NCI-H1436 treated with DMSO at 0.1 percent for 48 hours (cell line): ENCODE measurements around the gene SNRPB2.

Experiments
- DNase-seq: peaks from one replicate; lab custom pipeline; 2025; lab: John Stamatoyannopoulos, UW

Gene SNRPB2

GRCh38 chr20:16729565-16730460, at the start of gene SNRPB2:
TSS of gene SNRPB2 (plus strand) at chr20:16730026. CDS start at chr20:16731703, 1,677 bp downstream.
- peak; percentile 68 for DNase-seq

GRCh38 chr20:16684416-16684815, 45.4 kb upstream of the SNRPB2 start:
- no peak for DNase-seq

- DNase-seq: no peak
Observed at GRCh38 chr20:16689906-16690305, 39.9 kb upstream of the SNRPB2 start.

- no peak for DNase-seq
Observed at GRCh38 chr20:16691381-16691780, 38.4 kb upstream of the SNRPB2 start.

- no peak for DNase-seq
Observed at GRCh38 chr20:16692009-16692408, 37.8 kb upstream of the SNRPB2 start.

- no peak for DNase-seq
Observed at GRCh38 chr20:16692442-16692841, 37.4 kb upstream of the SNRPB2 start.

GRCh38 chr20:16693278-16693677, 36.5 kb upstream of the SNRPB2 start:
- DNase-seq: no peak

- no peak for DNase-seq
Observed at GRCh38 chr20:16694161-16694560, 35.7 kb upstream of the SNRPB2 start.

GRCh38 chr20:16695628-16696027, 34.2 kb upstream of the SNRPB2 start:
- DNase-seq: no peak

GRCh38 chr20:16699293-16699692, 30.5 kb upstream of the SNRPB2 start:
- DNase-seq: no peak

GRCh38 chr20:16701296-16701695, 28.5 kb upstream of the SNRPB2 start:
- DNase-seq: no peak

GRCh38 chr20:16703570-16703969, 26.3 kb upstream of the SNRPB2 start:
- DNase-seq: no peak

- DNase-seq: no peak
Observed at GRCh38 chr20:16707674-16708073, 22.2 kb upstream of the SNRPB2 start.

GRCh38 chr20:16708602-16709001, 21.2 kb upstream of the SNRPB2 start:
- DNase-seq: no peak

- no peak for DNase-seq
Observed at GRCh38 chr20:16709017-16709416, 20.8 kb upstream of the SNRPB2 start.

GRCh38 chr20:16710781-16711180, 19.0 kb upstream of the SNRPB2 start:
- DNase-seq: no peak

GRCh38 chr20:16711661-16712258, 18.1 kb upstream of the SNRPB2 start:
- DNase-seq: no peak

GRCh38 chr20:16712511-16712947, 17.3 kb upstream of the SNRPB2 start:
- no peak for DNase-seq

GRCh38 chr20:16713066-16713465, 16.8 kb upstream of the SNRPB2 start:
- DNase-seq: no peak

- DNase-seq: no peak
Observed at GRCh38 chr20:16714242-16714641, 15.6 kb upstream of the SNRPB2 start.

GRCh38 chr20:16714751-16715150, 15.1 kb upstream of the SNRPB2 start:
- no peak for DNase-seq

- DNase-seq: no peak
Observed at GRCh38 chr20:16719421-16719820, 10.4 kb upstream of the SNRPB2 start.

GRCh38 chr20:16729080-16729479, 746 bp upstream of the SNRPB2 start:
- DNase-seq: no peak
